HUES6 (cell line): Measurements from ENCODE around the gene PHACTR1.
"Not testable (repeated sequence)": the region's sequence is repeated elsewhere in the genome, so short reads cannot be mapped to it uniquely, and the experiment has no call there.

ENCODE experiments used
- H3K27ac ChIP-seq: 2 replicates; pipeline ENCODE4 v1.7.0; 2013; ENCODE audit warnings: low read depth, mild to moderate bottlenecking, low read length, inconsistent platforms
- H3K27me3 ChIP-seq: 2 replicates; pipeline ENCODE4 v1.6.1; 2013; ENCODE audit warnings: low read length; ENCODE audit not compliant: control insufficient read depth, insufficient read depth
- H3K36me3 ChIP-seq: 2 replicates; pipeline ENCODE4 v1.6.1; 2013; ENCODE audit warnings: low read length; ENCODE audit not compliant: control insufficient read depth, insufficient read depth
- H3K4me1 ChIP-seq: 2 replicates; pipeline ENCODE4 v1.6.1; 2013; ENCODE audit warnings: low read length; ENCODE audit not compliant: control insufficient read depth, insufficient read depth
- H3K4me3 ChIP-seq: 2 replicates; pipeline ENCODE4 v1.5.1; 2013; ENCODE audit warnings: low read depth, low read length
- H3K9ac ChIP-seq: one replicate; pipeline ENCODE4 v1.6.1; 2013; ENCODE audit warnings: mild to moderate bottlenecking, low read length
- H3K9me3 ChIP-seq: 2 replicates; pipeline ENCODE4 v1.6.1; 2013; ENCODE audit warnings: low read depth, low read length; ENCODE audit not compliant: control insufficient read depth, insufficient read depth

Gene PHACTR1

DNA sequence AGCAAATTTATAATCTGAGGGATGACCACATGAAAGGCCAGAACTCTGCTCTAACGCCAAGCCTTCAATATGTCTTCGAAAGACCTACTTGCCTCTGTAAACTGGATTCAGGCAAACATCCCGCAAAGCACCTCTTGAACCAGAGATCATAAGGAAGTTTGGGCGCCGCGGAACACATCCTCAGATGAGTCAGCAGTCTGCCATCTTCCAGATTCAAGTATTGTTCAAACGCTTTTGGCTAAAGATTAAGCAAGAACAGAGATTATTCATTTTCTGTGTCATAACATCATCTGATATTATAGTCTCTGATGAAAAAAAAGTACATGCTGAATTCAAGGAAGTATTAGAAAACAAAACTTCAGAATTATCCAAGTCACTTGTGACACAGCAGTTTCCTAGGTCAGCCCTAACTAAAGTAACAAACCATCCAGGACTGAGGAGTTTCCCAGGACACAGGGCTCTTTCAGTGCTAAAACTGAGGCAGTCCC, 591.0 kb downstream of the PHACTR1 start:
- no peaks in the 10 kb centered on the region for H3K27me3 ChIP-seq
- H3K4me1 ChIP-seq = no peaks in the 10 kb centered on the region
- H3K9me3 ChIP-seq = no peaks in the 10 kb centered on the region
- no peak overlapping the region for H3K27ac ChIP-seq
- H3K36me3 ChIP-seq = peaks cover 82% of the 10 kb centered on the region
- H3K9ac ChIP-seq = no peak overlapping the region
- no peak overlapping the region for H3K4me3 ChIP-seq

DNA sequence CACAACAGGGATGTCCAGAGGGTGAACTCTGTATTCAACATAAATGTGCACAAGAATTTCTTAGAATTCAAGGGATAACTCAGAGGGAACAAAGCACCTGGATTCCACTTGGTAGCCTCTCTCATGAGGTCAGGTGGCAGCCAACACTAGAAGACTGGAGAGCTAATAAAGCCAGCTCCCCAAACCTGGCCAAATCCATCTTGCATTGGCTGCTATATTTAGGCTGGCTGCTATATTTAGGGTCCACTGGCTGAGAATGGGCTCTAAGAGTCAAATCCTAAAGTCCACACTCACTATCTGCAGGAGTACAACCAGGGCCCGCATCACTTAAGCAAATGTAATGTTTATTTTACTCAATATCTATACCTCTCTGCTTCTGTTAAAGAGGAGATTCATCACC, 591.8 kb downstream of the PHACTR1 start:
- no peaks in the 10 kb centered on the region for H3K9me3 ChIP-seq
- H3K27me3 ChIP-seq = no peaks in the 10 kb centered on the region
- no peaks in the 10 kb centered on the region for H3K4me1 ChIP-seq
- no peak overlapping the region for H3K27ac ChIP-seq
- H3K36me3 ChIP-seq = peaks cover 82% of the 10 kb centered on the region
- H3K9ac ChIP-seq = no peak overlapping the region
- no peak overlapping the region for H3K4me3 ChIP-seq

DNA sequence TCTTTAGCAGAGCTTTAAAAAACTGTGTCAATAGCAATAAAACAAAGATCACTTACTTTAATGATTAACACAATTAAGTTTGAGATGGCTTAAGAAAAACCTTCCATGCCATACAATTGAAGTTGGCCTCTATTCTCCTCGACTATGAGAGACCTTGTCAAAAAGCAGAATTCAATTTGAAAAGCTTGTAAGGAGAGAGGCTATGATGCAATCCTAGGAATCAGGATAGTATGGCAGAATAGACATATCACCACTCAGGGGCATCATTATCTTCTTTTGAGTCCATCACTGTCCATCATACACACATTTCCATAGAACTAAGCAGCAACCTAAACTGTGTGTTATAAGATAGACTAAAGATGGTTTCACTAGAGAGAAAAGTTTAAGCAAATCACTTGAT, 594.6 kb downstream of the PHACTR1 start:
- Histone ChIP-seq H3K9me3 (no peaks in the 10 kb centered on the region), H3K36me3 (peaks cover 81% of the 10 kb centered on the region), H3K27me3 (no peaks in the 10 kb centered on the region), H3K9ac (no peak overlapping the region), H3K4me3 (no peak overlapping the region), H3K27ac (no peak overlapping the region), H3K4me1 (no peaks in the 10 kb centered on the region)

DNA sequence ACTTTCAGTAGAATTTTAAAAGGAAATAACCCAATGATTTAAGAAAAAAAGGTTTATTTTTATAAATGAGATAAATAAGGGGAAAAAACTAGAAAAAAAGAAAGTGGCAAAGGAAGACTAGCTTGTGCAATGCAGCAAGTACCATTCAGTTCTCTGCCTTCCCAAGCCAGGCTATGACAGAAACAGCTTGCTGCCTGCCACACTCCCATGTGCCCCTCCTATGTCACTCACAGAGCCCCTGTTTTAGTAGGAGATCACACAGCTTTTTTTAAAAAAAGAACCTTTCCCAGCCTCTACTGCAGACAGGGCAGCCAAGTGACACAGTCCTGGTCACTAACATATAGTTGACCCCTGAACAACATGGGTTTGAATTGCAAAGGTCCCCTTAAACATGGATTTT, 598.2 kb downstream of the PHACTR1 start:
- Histone ChIP-seq H3K27me3 (no peaks in the 10 kb centered on the region), H3K4me1 (no peaks in the 10 kb centered on the region), H3K9me3 (no peaks in the 10 kb centered on the region), H3K9ac (no peak overlapping the region), H3K27ac (no peak overlapping the region), H3K36me3 (peaks cover 84% of the 10 kb centered on the region), H3K4me3 (no peak overlapping the region)

DNA sequence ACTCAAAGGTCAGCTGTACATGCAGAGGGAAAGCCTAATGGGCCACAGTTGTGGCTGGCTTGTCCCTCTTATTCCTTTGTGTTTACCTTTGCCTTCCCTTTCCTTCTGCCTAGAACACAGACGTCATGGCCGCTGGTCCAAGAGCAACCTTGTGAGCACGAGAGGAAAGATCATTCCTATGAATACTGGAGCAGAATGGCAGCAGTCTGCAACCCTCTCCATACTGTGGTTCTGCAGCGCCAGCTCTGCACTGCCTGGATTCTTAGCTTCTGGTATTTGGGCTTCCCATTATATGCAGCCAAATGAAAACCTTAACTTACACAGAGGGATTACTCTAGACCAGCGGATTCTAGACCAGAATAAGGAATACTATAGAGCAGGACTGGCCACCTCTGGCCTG, 599.3 kb downstream of the PHACTR1 start:
- Histone ChIP-seq H3K4me1 (no peaks in the 10 kb centered on the region), H3K4me3 (no peak overlapping the region), H3K27me3 (no peaks in the 10 kb centered on the region), H3K36me3 (peaks cover 87% of the 10 kb centered on the region), H3K27ac (no peak overlapping the region), H3K9ac (no peak overlapping the region), H3K9me3 (no peaks in the 10 kb centered on the region)

DNA sequence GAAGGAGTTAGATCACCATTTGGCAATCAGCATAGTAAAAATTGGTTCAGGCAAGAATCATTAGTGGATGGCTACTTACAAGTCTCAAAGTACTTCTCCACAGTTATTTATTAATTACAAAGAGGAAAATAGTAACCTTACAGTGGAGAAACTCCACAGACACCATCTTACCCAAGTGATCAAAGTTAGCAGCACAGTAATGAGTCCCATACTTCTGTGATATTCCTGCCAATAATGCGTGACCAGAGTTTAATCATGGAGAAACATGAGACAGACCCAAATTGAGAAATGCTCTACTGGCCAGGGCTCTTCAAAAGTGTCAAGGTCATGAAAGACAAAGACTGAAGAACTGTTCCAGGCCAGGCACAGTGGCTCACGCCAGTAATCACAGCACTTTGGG, 602.3 kb downstream of the PHACTR1 start:
- Histone ChIP-seq H3K27ac (no peak overlapping the region), H3K4me3 (no peak overlapping the region), H3K36me3 (peaks cover 92% of the 10 kb centered on the region), H3K9ac (no peak overlapping the region), H3K27me3 (no peaks in the 10 kb centered on the region), H3K9me3 (no peaks in the 10 kb centered on the region), H3K4me1 (no peaks in the 10 kb centered on the region)

DNA sequence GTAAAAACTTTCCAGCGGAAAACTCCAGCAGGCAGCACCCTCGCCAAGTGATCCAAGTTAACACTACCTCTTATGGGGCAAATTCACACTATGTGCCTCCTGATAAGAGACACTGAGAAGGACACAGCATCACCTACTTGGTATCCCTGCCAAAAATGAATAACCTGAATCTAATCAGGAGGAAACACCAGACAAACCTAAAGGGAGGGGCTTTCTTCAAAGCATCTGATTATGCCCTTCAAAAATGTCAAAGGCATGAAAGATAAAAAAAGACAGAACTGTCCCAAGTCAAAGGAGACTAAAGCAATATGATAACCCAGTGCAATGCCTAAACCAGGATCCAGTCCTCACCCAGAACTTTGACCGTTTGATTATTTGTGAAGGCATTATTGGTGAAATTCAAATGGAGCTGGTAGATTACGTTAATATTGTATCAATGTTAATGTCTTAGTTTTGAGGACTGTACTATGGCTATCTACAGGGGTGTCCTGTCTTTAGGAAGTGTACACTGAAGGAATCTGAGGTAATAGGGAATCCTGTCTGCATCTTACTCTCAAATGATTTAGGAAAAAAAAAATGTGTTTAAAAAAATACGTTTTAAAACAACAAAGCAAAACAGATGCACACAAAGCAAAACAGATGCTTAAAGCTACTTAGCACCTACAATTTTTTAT, 603.5 kb downstream of the PHACTR1 start:
- Histone ChIP-seq H3K27me3 (no peaks in the 10 kb centered on the region), H3K36me3 (peaks cover 94% of the 10 kb centered on the region), H3K4me1 (no peaks in the 10 kb centered on the region), H3K9ac (no peak overlapping the region), H3K4me3 (no peak overlapping the region), H3K27ac (no peak overlapping the region), H3K9me3 (no peaks in the 10 kb centered on the region)

DNA sequence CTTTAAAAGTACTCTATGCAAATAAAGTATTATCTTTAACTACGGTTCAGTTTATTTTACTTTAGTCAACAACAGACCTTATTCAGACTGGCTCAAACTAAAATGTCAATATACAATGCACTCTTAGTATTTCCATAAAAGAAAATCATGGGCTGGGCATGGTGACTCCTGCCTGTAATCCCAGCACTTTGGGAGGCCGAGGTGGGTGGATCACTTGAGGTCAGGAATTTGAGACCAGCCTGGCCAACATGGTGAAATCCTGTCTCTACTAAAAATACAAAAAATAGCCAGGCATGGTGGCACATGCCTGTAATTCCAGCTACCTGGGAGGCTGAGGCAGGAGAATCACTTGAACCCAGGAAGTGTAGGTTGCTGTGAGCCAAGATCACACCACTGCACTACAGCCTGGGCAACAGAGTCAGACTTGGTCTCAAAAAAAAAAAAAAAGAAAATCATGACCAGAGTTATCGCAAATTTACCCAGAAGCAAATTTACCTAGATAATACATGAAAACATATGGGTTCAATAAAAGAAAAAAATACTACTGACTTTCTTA, 609.5 kb downstream of the PHACTR1 start:
- H3K9me3 ChIP-seq, H3K4me1 ChIP-seq, H3K27ac ChIP-seq, H3K4me3 ChIP-seq, H3K9ac ChIP-seq, H3K27me3 ChIP-seq: not testable (repeated sequence)
- H3K36me3 ChIP-seq = peaks cover 47% of the 10 kb centered on the region

DNA sequence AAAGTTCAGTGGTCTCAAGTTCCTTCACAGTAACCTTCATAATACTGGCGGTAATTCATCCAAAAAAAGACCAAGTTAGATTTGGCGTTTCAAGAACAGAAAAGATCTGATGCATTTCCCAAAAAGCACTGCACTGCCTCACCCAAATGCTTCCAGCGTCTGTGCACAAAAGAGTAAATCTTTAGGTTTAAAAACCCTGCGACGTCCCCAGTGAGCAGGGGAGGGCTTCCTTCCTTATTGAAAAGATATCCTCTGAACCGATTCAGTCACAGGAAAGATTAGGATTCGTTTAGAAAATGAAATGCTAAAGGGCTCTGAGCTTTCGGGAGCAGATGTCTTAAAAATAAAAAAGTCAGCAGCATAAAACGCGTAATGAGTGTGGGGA, 611.1 kb downstream of the PHACTR1 start:
- H3K36me3 ChIP-seq = peaks cover 31% of the 10 kb centered on the region
- peak overlapping the region; percentile 91 for H3K9ac ChIP-seq
- no peaks in the 10 kb centered on the region for H3K9me3 ChIP-seq
- H3K27ac ChIP-seq = peak overlapping the region; percentile 86; the same call in 1 of the 2 replicates
- H3K4me1 ChIP-seq = no peaks in the 10 kb centered on the region
- H3K4me3 ChIP-seq = peak overlapping the region; percentile 88
- H3K27me3 ChIP-seq = no peaks in the 10 kb centered on the region

DNA sequence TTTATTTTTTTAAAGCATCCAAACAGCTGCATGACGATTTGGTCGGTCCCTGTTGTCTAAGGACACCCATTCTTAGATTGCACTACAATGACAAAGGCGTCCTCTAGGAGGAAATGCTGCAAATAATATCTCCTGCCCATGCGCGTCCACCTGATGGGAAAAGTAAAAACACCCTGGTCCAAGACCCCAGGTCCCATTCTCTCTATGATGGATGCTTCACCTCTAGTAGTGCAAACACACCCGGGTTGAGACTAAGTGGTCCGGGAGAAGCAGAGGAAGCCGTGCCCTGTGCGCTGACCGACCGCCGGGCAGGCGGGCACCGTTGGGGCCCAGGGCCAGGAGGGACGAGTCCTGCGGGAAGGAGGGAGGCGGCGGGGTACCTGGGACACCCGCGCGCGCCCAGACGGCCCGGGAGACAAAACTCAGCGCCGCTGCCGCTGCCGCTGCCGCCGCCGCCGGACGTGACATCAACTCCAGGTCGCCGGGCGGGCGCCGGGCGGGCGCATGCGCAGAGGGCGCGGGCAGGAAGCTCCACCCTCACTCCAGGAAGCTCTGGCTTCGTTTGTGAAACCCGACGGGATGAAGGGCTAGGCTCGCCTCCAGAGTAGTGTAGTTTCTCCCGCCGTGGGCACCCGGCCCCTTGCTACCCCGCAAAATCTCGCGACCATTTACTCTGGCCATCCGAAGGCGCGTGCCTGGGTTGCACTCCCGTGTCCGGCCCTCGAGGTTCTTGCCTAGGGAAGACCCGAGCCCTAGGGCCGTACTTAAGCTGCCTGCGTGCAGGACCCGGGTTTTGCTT, 611.7 kb downstream of the PHACTR1 start, which contains the start of gene TBC1D7:
Gene TBC1D7 (minus strand): TSS at position 462 of the 799 bp plus-strand sequence. CDS start 1,639 bp downstream, outside the sequence.
- no peaks in the 10 kb centered on the region for H3K9me3 ChIP-seq
- H3K9ac ChIP-seq = peak within 1 kb of the TSS; percentile 91
- H3K4me3 ChIP-seq = peak within 1 kb of the TSS; percentile 88
- no peaks in the 10 kb centered on the region for H3K27me3 ChIP-seq
- no peaks in the 10 kb centered on the region for H3K4me1 ChIP-seq
- peaks cover 27% of the 10 kb centered on the region for H3K36me3 ChIP-seq
- peak within 1 kb of the TSS; percentile 86; the same call in 1 of the 2 replicates for H3K27ac ChIP-seq

DNA sequence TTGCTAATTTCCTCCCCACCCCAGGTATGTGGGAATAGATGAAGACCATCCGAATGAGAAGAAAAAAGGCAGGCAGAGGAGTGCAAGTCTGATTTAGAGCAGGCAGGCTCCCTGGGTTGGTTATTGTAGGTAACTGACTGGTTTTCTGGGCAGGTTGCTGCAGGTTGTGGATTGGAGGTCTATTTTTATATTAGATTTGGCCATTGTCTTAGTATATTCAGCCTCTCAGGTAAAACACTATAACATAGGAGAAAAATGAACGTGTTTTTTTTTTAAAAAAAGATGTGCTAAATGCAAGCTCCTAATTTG, 612.3 kb downstream of the PHACTR1 start:
- Histone ChIP-seq H3K27ac (peak overlapping the region; percentile 86; the same call in 1 of the 2 replicates), H3K4me1 (no peaks in the 10 kb centered on the region)

More for the DNA sequence above, 612.3 kb downstream of the PHACTR1 start:
- Histone ChIP-seq H3K36me3 (peaks cover 22% of the 10 kb centered on the region), H3K27me3 (no peaks in the 10 kb centered on the region), H3K4me3 (peak overlapping the region; percentile 88), H3K9ac (peak overlapping the region; percentile 87), H3K9me3 (no peaks in the 10 kb centered on the region)
